ENCODE measurements around the gene ANXA2.
"Not testable (repeated sequence)": the region's sequence is repeated elsewhere in the genome, so short reads cannot be mapped to it uniquely, and the experiment has no call there.

ANXA2 gene

DNA sequence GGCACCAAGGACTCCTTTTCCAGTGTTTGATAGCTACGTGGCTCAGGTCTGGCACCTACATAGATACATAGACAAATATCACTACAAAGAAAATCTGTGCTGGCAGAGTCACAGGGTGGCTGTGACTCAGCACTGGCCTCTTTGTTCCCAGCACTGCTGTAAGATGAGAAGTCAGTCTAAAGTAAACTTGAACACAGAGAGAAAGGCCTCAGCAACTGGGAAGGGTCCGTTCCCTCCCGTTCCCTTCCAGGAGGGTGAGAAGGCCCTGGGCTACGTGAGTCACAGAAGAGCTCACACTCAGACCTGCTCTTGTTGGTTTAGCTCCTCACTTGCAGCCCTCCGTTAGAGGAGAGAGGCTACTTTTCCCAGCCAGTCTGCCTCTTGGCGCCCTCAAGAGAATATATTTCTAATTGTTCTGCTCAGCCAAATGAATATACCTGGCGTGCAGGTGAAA lies 23.1 kb downstream of the ANXA2 start:
- peak; percentile 40 for DNase-seq (ENCODE audit: insufficient read length, low spot score)
- FAIRE-seq = no peak
- no peak for TF ChIP-seq POLR2A (IDR thresholded peaks at IDR 0.05; ENCODE audit: low read depth, low read length)

DNA sequence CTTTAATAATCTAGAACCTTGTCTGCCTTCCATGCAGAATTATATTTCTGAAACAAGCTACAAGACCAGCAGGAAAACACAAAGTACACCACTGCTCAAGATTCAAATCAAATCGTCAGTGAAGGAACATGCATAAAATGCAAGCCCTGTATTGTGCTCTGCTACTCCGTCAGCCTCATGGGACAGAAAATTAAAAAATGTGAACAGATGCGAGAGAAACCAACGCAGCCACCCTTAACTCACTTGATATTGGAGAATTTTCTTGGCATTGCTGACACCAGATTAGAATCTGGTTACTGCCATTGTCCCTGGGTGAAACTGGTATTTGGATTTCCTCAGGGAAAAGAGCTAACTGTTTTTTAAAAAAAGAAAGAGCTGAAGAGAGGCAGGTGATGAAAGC lies 23.6 kb downstream of the ANXA2 start:
- TF ChIP-seq POLR2A (IDR thresholded peaks at IDR 0.05; ENCODE audit: low read depth, low read length) = no peak

DNA sequence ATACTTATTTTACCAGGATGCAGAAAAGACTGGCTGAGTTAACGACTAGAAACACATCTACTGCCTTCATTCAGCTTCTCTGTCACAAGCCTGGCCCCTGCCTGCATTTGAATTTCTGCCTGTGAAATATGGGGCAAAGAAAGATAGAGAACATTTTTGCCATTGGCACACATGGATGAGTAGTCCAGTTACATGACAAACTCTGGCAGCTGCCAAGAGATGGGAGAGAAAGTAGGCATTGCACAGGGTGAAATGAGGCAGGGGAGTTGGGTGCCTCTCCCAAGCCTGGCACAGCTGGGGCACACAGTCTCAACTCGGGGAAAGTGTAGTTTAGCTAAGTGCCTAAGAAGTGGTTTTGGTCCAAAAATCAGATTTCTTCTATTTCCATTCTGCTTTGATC lies 24.0 kb downstream of the ANXA2 start:
- no peak for FAIRE-seq
- TF ChIP-seq POLR2A (IDR thresholded peaks at IDR 0.05; ENCODE audit: low read depth, low read length) = no peak
- no peak for DNase-seq (ENCODE audit: insufficient read length, low spot score)

More for the DNA sequence above, 23.6 kb downstream of the ANXA2 start:
- DNase-seq (ENCODE audit: insufficient read length, low spot score) (no peak), FAIRE-seq (no peak)

DNA sequence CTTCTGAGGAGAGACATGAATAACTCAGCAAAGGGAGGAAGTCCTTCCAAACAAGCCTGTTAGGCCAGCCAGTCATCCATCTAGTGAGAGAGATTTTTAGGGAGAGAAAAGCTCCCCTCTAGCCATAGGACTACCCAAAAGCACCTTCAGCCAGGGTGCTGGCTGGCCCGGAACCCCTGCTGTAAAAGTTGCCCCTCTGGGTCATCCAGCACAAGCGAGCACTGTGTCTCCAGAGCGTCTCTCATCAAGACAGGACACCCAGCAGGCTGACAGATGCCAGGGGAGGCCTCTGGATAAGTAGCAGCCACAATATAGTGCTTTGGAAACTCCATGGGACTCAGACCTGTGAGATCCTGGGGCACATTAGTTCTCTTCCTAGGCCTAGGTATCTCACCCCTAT lies 24.5 kb downstream of the ANXA2 start:
- no peak for TF ChIP-seq POLR2A (IDR thresholded peaks at IDR 0.05; ENCODE audit: low read depth, low read length)
- no peak for DNase-seq (ENCODE audit: insufficient read length, low spot score)
- FAIRE-seq = no peak

DNA sequence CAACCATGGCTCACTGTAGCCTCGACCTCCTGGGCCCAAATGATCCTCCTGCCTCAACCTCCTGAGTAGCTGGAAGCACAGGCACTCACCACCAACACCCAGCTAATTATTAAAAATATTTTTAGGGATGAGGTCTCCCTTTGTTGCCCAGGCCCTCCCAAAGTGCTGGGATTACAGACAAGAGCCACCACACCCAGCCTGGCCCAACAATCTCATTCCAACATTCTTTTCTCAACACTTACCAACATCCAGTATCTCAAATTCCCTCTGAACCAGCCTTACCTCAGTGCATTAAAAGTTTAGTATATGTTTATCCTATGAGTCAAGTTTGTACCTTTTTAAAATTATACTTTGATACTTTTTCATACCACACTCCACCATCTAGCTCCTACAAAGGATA lies 25.0 kb downstream of the ANXA2 start:
- FAIRE-seq = no peak
- no peak for DNase-seq (ENCODE audit: insufficient read length, low spot score)
- TF ChIP-seq POLR2A (IDR thresholded peaks at IDR 0.05; ENCODE audit: low read depth, low read length) = no peak

DNA sequence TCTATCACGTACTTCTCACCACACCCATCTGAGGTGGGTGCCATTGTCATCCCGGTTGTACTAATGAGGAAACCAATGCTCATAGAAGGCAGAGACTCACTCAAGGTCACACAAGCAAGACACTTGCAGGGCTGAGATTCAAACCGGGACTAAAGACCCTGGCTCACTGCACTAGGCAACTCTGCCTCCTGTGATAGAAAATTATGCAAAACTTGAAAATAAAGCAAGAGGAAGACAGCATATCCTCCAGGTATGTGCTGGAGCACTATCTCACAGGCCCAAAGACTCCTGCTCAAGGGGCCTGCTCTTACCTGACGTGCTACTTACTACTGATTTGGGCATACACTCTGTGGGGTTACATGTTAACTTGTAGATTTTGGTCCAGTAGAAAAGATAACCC lies 25.6 kb downstream of the ANXA2 start:
- FAIRE-seq (no peak), DNase-seq (ENCODE audit: insufficient read length, low spot score) (no peak)
- no peak for TF ChIP-seq POLR2A (IDR thresholded peaks at IDR 0.05; ENCODE audit: low read depth, low read length)

DNA sequence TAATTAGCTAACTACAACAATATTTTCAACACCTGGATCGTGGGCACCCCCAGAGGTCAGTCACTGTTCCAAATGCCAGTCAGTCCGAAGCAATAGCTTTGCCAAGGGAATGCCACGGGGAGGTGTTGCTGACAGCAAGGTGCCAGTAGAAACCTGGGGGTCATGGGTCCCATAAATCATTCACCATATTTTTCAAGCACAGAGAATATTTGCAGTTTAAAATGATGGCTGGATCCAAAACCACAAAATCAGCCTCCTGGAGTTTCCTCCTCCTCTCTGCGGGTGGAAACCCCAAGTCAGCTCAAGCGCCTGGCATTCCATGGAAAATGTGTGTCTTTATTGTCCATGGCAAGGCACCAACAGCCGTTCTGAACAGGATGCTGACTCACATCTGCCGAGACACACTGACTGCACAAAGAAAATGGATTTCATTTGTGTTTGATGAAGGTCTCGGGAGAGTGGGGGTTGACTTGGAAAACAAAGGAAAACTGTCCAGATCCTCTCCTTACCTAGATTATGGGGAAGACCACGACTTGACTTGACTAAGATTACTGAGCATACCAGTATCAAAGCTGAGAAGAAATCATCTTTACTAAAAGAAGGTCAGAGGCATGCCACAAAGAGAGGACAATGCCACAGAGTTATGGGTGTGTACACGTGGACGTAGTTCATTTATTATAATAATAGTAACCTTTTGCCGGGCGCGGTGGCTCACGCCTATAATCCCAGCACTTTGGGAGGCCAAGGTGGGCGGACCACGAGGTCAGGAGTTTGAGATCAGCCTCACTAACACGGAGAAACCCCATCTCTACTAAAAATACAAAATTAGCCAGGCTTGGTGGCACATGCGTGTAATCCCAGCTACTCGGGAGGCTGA lies 26.4 kb downstream of the ANXA2 start:
- DNase-seq (ENCODE audit: insufficient read length, low spot score) (peak; percentile 71), FAIRE-seq (peak; percentile 72)
- TF ChIP-seq POLR2A (IDR thresholded peaks at IDR 0.05; ENCODE audit: low read depth, low read length) = no peak

DNA sequence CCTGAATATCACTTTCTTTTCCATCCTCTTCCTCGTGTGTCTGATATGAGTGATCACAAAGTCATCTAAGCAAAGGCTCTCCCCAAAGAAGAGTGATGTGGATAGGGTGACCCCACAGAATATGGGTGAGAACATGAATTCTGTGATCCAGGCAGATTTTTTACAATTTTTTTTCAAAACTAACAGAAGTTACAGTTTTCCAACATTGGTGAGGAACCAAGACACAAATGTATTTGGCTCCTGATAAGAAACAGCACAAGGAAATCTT lies 27.0 kb downstream of the ANXA2 start:
- FAIRE-seq = no peak
- no peak for TF ChIP-seq POLR2A (IDR thresholded peaks at IDR 0.05; ENCODE audit: low read depth, low read length)
- DNase-seq (ENCODE audit: insufficient read length, low spot score) = no peak

DNA sequence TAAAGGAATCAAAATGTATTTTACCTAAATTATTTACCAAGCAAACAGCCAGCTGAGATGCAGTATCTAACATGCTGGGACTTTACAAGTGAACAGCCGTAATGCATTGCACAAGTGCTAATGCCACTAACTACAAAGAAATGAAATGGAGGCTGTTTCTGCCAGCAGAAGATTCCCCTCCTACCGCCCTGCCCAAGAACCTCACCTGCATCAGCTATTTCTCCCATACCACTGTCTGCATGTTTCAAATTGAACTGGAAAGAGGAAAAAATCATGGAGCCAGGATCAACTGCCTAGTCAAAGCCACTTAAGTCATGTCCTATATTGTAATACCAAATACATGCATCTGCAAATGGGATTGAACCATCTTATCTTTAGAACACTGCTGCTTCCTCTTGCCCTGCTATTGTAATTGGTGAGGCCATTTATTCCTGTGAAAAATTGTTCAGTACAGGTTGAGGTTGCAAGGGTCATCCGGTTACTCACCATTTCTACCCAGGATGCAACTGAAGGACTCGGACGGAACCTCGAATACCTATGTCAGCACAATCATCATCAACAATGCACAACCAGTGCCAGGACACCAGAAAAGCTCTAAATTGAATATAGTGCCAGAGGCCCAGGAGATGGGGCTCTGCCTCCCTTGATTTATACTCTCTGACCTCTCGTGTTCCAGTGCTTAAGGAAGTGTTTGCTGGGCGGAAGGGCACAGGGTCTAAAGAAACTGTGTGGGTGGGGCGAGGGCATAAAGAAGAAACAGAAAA lies 27.5 kb downstream of the ANXA2 start:
- no peak for DNase-seq (ENCODE audit: insufficient read length, low spot score)
- no peak for FAIRE-seq
- no peak for TF ChIP-seq POLR2A (IDR thresholded peaks at IDR 0.05; ENCODE audit: low read depth, low read length)

DNA sequence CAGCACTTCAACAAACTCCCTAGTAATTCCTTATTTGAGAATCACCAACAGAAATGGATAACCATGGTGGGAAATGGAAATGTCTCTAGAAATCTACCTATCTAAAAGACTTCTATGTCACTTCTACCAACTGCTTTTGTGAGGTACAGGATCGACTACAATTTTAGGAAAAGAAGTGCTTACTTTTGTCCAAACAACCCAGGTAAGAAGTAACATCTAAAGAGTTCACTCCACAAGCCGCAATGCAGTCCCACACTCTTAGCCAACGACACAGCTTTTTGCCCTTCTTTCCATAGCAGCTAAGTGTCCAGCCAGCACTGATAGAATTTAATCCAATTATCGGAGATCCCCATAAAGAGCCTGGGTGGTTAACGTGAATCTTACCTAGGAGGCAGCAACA lies 28.1 kb downstream of the ANXA2 start:
- DNase-seq (ENCODE audit: insufficient read length, low spot score) = no peak
- no peak for FAIRE-seq
- TF ChIP-seq POLR2A (IDR thresholded peaks at IDR 0.05; ENCODE audit: low read depth, low read length) = no peak

DNA sequence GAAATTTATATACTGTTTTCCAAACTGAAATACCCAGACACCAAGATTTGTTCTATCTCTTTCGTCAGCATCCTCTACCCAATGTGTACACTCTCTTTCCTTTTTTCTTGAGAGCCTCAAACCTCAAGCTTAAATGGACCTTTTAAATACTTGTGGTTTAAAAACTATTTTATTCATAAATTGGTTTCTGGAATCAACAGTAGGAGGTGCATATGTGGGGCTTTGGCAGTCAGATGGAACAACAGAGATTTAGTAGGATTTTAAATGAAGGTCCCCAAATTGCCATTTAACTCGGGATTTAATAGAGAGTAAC lies 33.2 kb downstream of the ANXA2 start:
- no peak for TF ChIP-seq POLR2A (IDR thresholded peaks at IDR 0.05; ENCODE audit: low read depth, low read length)
- DNase-seq (ENCODE audit: insufficient read length, low spot score) = no peak
- no peak for FAIRE-seq

DNA sequence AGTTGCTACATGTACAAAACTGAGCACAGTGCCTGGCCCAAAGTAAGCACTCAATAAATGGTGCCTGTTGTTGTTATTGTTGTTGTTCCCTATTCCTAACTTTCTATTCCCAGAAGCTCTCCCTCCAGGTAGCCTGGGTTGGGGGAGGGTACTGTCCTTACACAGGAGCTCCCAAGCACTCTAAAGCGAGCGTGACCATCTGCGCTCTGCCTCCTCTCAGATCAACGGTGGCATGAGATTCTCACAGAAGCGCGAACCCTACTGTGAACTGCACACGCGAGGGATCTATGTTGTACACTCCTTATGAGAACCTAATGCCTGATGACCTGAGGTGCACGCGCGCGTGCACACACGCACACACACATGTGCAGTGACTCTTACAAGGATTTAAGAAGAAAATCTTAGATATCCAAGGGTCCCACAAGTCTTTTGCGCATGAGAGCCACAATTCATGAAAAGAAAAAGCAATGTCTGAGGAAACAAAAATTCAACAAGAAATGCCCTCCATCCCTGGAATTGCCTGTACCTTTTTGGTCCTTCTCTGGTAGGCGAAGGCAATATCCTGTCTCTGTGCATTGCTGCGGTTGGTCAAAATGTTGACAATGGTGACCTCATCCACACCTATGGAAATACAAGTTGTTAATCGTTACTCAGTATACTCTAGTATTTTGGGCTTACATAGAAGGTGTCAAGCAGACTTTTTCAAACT lies 33.7 kb downstream of the ANXA2 start:
- no peak for DNase-seq (ENCODE audit: insufficient read length, low spot score)
- no peak for FAIRE-seq
- no peak for TF ChIP-seq POLR2A (IDR thresholded peaks at IDR 0.05; ENCODE audit: low read depth, low read length)

DNA sequence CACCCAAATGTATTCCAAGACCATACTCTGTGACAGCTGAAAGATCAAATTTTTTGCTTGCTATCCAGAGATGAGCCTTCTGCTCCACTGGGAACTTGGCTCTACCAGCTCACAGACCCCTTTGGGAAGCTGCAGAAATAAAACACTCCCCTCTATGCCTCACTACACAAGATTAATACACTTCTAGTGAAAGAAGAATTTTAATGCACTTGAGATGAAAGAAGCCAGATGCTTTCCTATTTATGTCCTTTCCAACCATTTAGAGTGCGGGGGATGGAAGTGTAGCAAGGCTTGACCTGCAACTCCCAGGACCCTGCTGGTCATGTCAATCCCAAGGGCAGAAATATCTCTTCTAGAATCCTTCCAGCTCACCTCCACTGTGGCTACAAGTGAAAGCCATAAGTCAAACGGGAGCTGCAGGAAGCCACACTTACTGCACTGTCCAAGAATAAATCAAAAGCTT lies 34.7 kb downstream of the ANXA2 start:
- TF ChIP-seq POLR2A (IDR thresholded peaks at IDR 0.05; ENCODE audit: low read depth, low read length) = no peak
- FAIRE-seq (no peak), DNase-seq (ENCODE audit: insufficient read length, low spot score) (no peak)

DNA sequence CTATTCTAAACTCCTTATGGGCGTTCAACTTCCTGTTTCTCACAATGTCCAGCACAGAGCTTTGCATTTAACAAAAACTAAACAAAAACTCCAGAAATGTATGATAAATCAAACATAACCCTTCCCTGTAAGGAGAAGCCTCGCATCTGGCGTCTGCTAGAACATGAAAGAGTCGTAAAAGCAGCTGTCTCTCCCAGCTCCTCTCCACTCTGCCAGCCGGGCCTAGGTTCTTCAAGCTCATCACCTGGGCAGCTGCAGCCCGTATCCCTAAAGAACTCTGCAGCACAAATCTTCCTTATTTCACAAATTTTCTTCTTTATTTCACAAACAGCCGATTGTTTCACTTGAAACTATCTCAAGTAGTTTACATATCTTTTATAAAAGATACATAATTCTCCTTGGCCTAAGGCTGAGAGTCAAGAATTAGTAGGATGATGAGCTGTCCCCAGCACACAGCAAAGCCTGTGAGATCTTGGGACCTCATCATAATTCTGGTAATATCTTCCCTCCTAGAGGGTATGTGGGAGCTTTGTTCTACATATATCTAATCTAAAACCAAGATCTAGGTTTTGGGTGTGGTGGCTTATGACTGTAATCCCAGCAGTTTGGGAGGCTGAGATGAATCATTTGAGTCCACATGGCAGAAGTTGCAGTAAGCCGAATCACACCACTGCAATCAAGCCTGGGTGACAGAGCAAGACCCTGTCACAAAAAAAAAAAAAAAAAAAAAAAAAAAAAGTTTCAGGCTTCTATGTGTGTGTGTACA lies 35.3 kb downstream of the ANXA2 start:
- FAIRE-seq = no peak
- TF ChIP-seq POLR2A (IDR thresholded peaks at IDR 0.05; ENCODE audit: low read depth, low read length) = no peak
- peak; percentile 34 for DNase-seq (ENCODE audit: insufficient read length, low spot score)

DNA sequence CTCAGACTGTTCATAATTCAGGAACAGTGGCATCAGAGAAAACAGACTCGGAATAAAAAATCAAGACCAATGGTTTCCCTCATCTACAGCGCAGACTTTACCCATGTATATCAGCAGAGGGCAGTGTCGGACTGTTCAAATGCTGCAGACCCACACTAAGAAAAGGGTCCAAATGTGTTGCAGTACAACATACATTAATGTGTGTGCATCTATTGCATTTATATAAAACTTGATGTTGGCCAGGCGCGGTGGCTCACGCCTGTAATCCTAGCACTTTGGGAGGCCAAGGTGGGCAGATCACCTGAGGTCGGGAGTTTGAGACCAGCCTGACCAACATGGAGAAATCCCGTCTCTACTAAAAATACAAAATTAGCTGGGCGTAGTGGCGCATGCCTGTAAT lies 38.0 kb downstream of the ANXA2 start:
- FAIRE-seq; DNase-seq (ENCODE audit: insufficient read length, low spot score): not testable (repeated sequence)
